ENCODE data around the gene MACROD2. TPM values are rescaled to one million over a fixed set of nuclear protein-coding genes. Genes with fewer than 3 reads are reported as not detected.

The MACROD2 gene
- total RNA-seq, 1 experiment from 2014 or later = 1.4 TPM

DNA sequence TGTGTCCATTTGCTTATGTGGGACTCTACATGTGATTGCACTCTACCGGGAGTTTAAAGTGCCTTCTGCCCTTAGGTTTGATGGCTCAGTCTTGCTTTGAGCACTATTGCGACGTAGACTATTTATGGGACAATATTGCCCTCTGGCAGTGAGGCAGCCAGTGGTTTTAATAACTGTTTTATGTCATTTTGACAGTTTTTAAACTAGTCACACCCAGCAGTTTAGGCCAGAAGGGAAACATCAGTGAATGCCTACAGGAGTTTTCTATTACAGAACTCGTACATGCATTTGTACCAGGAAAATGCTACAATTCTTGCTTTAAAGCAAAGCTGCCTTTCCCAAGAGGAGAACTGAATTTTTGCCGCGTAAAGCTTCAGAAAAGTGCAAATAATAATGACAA is 1764.3 kb downstream of the MACROD2 start:
- H3K9me3 ChIP-seq (ENCODE audit: low read depth, low read length, poor library complexity, severe bottlenecking) = peaks cover 22% of the 10 kb centered on the region
- DNase-seq (ENCODE audit: low spot score) = no peak
- H3K27me3 ChIP-seq (replicated peaks; ENCODE audit: insufficient read depth, low read depth, low read length, poor library complexity) = no peaks in the 10 kb centered on the region
- TF ChIP-seq EZH2 (IDR thresholded peaks at IDR 0.05; ENCODE audit: borderline replicate concordance, low read depth, low read length, poor library complexity, severe bottlenecking) = no peak
- TF ChIP-seq, protein P1, sequence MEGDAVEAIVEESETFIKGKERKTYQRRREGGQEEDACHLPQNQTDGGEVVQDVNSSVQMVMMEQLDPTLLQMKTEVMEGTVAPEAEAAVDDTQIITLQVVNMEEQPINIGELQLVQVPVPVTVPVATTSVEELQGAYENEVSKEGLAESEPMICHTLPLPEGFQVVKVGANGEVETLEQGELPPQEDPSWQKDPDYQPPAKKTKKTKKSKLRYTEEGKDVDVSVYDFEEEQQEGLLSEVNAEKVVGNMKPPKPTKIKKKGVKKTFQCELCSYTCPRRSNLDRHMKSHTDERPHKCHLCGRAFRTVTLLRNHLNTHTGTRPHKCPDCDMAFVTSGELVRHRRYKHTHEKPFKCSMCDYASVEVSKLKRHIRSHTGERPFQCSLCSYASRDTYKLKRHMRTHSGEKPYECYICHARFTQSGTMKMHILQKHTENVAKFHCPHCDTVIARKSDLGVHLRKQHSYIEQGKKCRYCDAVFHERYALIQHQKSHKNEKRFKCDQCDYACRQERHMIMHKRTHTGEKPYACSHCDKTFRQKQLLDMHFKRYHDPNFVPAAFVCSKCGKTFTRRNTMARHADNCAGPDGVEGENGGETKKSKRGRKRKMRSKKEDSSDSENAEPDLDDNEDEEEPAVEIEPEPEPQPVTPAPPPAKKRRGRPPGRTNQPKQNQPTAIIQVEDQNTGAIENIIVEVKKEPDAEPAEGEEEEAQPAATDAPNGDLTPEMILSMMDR (conservative IDR thresholded peaks at IDR 0.05; ENCODE audit: low read depth, low read length) = no peak
- no peaks in the 10 kb centered on the region for H3K36me3 ChIP-seq (ENCODE audit: insufficient read depth, low read length, poor library complexity, severe bottlenecking)
- no peak overlapping the region for H3K4me3 ChIP-seq (ENCODE audit: low read depth, low read length, poor library complexity, severe bottlenecking)
- no TSS peak for BruUV-seq (replicated peaks)
- no peak overlapping the region for H3K27ac ChIP-seq (ENCODE audit: low read depth, low read length, poor library complexity, severe bottlenecking)
- POLR2A ChIA-PET (ENCODE audit: low non-redundant PET) = no interaction called here
- intact Hi-C loops (cut with micrococcal nuclease; ENCODE audit: unreplicated experiment) = no loop called here
- CTCF ChIA-PET = no interaction called here
- H3K4me1 ChIP-seq (ENCODE audit: insufficient read depth, low read length, poor library complexity, severe bottlenecking) = no peaks in the 10 kb centered on the region

GRCh38 chr20:15760001-15760621 is 1764.8 kb downstream of the MACROD2 start:
- Histone ChIP-seq H3K4me1 (ENCODE audit: insufficient read depth, low read length, poor library complexity, severe bottlenecking) (no peaks in the 10 kb centered on the region), H3K9me3 (ENCODE audit: low read depth, low read length, poor library complexity, severe bottlenecking) (peaks cover 22% of the 10 kb centered on the region), H3K36me3 (ENCODE audit: insufficient read depth, low read length, poor library complexity, severe bottlenecking) (no peaks in the 10 kb centered on the region), H3K27ac (ENCODE audit: low read depth, low read length, poor library complexity, severe bottlenecking) (no peak overlapping the region), H3K27me3 (replicated peaks; ENCODE audit: insufficient read depth, low read depth, low read length, poor library complexity) (no peaks in the 10 kb centered on the region), H3K4me3 (ENCODE audit: low read depth, low read length, poor library complexity, severe bottlenecking) (no peak overlapping the region)
- POLR2A ChIA-PET (ENCODE audit: low non-redundant PET) = no interaction called here
- intact Hi-C loops (cut with micrococcal nuclease; ENCODE audit: unreplicated experiment) = no loop called here
- CTCF ChIA-PET = no interaction called here
- BruUV-seq (replicated peaks) = no TSS peak
- no peak for TF ChIP-seq EZH2 (IDR thresholded peaks at IDR 0.05; ENCODE audit: borderline replicate concordance, low read depth, low read length, poor library complexity, severe bottlenecking)
- TF ChIP-seq, protein P1 (conservative IDR thresholded peaks at IDR 0.05; ENCODE audit: low read depth, low read length) = no peak
- DNase-seq (ENCODE audit: low spot score) = no peak

DNA sequence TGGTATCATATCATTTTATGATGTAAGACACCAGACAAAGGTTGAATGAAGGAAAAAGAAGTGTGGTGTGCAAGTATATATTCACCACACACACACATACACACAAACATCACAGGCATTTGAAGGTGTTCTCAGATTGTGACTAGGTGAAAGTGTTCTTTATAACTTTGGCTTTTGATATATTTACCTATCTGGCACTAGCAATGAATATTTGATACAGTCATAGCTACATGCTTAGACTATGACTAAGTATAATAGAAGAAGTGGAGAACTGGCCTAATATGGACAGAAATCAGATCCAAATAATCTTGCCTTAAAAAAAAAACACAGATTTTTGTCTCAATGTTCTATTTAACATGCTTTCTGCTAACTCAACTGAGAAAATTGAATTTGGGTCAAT is 1768.0 kb downstream of the MACROD2 start:
- DNase-seq (ENCODE audit: low spot score) = no peak
- Histone ChIP-seq H3K36me3 (ENCODE audit: insufficient read depth, low read length, poor library complexity, severe bottlenecking) (no peaks in the 10 kb centered on the region), H3K27me3 (replicated peaks; ENCODE audit: insufficient read depth, low read depth, low read length, poor library complexity) (no peaks in the 10 kb centered on the region), H3K4me1 (ENCODE audit: insufficient read depth, low read length, poor library complexity, severe bottlenecking) (no peaks in the 10 kb centered on the region), H3K27ac (ENCODE audit: low read depth, low read length, poor library complexity, severe bottlenecking) (no peak overlapping the region), H3K4me3 (ENCODE audit: low read depth, low read length, poor library complexity, severe bottlenecking) (no peak overlapping the region), H3K9me3 (ENCODE audit: low read depth, low read length, poor library complexity, severe bottlenecking) (peaks cover 26% of the 10 kb centered on the region)
- ChIA-PET CTCF (no interaction called here), POLR2A (ENCODE audit: low non-redundant PET) (no interaction called here)
- no peak for TF ChIP-seq EZH2 (IDR thresholded peaks at IDR 0.05; ENCODE audit: borderline replicate concordance, low read depth, low read length, poor library complexity, severe bottlenecking)
- TF ChIP-seq, protein P1 (conservative IDR thresholded peaks at IDR 0.05; ENCODE audit: low read depth, low read length) = no peak
- intact Hi-C loops (cut with micrococcal nuclease; ENCODE audit: unreplicated experiment) = no loop called here
- no TSS peak for BruUV-seq (replicated peaks)
